A549 treated with AZD2906 at 1 μM for 4 hours (cell line): ENCODE data around the gene ACAD9. TPM values are rescaled to one million over a fixed set of nuclear protein-coding genes. Genes with fewer than 3 reads are reported as not detected.

Experiments used
- total RNA-seq: library from RNA; stranded (reverse); fragments of 200-300 nt; extraction: Qiagen RNA extraction; gene quantifications from 5 replicates; pipeline ENCODE4 v1.2.3, GENCODE V29; 2022

Gene ACAD9
- 21.8 to 24.5 TPM (median 23.5 TPM) in 5 replicates for total RNA-seq

GRCh38 chr3:128879125-128879969 lies at the start of gene ACAD9:
TSS of gene ACAD9 (plus strand) at chr3:128879620. CDS start at chr3:128879692, 72 bp downstream.

Other genes with a start within 250 kb of the ACAD9 start
- gene RPN1, start 228.8 kb upstream of the ACAD9 start, total RNA-seq = 155 to 186 TPM (median 158 TPM) in 5 replicates
- gene RAB7A, start 153.4 kb upstream of the ACAD9 start, total RNA-seq = 169 to 183 TPM (median 176 TPM) in 5 replicates
- 0.09 TPM in 1 of 5 replicates, not detected in the others for gene CFAP92, start 114.5 kb downstream of the ACAD9 start, total RNA-seq
- gene EFCC1, start 121.7 kb downstream of the ACAD9 start, total RNA-seq = 0.02 TPM in 1 of 5 replicates, not detected in the others
- 0.14 TPM in 1 of 5 replicates, not detected in the others for gene GP9, start 181.2 kb downstream of the ACAD9 start, total RNA-seq
- gene RAB43, start 242.2 kb downstream of the ACAD9 start, total RNA-seq = 3.9 to 5.1 TPM (median 4.4 TPM) in 5 replicates